Ammon's horn (tissue), 1 donor: ENCODE measurements around the gene SLC24A4.
A peak's percentile ranks its signal among the peaks of the same experiment; 100 is the strongest.

Experiments used
- DNase-seq: peaks from one replicate; pipeline ENCODE4 v3.0.0-alpha.2; 2016; ENCODE audit warnings: low spot score

Gene SLC24A4

GRCh38 chr14:92475451-92476187 is 152.7 kb downstream of the SLC24A4 start:
- DNase-seq, result no peak

- no peak for DNase-seq
These were observed 157.9 kb downstream of the SLC24A4 start for GRCh38 chr14:92480856-92481255.

- DNase-seq, result no peak
These were observed 158.4 kb downstream of the SLC24A4 start for GRCh38 chr14:92481386-92481785.

GRCh38 chr14:92481811-92482555 is 159.0 kb downstream of the SLC24A4 start:
- DNase-seq, result no peak

- DNase-seq, result no peak
These were observed 159.8 kb downstream of the SLC24A4 start for GRCh38 chr14:92482621-92483319.

GRCh38 chr14:92484132-92484823 is 161.3 kb downstream of the SLC24A4 start:
- DNase-seq, result no peak

GRCh38 chr14:92486881-92487280 is 163.9 kb downstream of the SLC24A4 start:
- DNase-seq, result no peak

GRCh38 chr14:92487513-92488133 is 164.7 kb downstream of the SLC24A4 start:
- no peak for DNase-seq

GRCh38 chr14:92489394-92490238 is 166.7 kb downstream of the SLC24A4 start:
- no peak for DNase-seq

- peak; percentile 69 for DNase-seq
These were observed 167.4 kb downstream of the SLC24A4 start for GRCh38 chr14:92490239-92490959.

GRCh38 chr14:92491782-92492181 is 168.8 kb downstream of the SLC24A4 start:
- DNase-seq, result no peak

- DNase-seq, result peak; percentile 58
These were observed 169.3 kb downstream of the SLC24A4 start for GRCh38 chr14:92492258-92492657.

- no peak for DNase-seq
These were observed 170.1 kb downstream of the SLC24A4 start for GRCh38 chr14:92493024-92493423.

GRCh38 chr14:92493492-92493891 is 170.5 kb downstream of the SLC24A4 start:
- no peak for DNase-seq

- no peak for DNase-seq
These were observed 171.5 kb downstream of the SLC24A4 start for GRCh38 chr14:92494512-92494911.

GRCh38 chr14:92495027-92495426 is 172.1 kb downstream of the SLC24A4 start:
- DNase-seq, result no peak

- DNase-seq, result no peak
These were observed 173.4 kb downstream of the SLC24A4 start for GRCh38 chr14:92496191-92496857.

GRCh38 chr14:92497391-92497790 is 174.4 kb downstream of the SLC24A4 start:
- DNase-seq, result no peak

- DNase-seq, result no peak
These were observed 176.3 kb downstream of the SLC24A4 start for GRCh38 chr14:92499234-92499633.
